Fibroblast of peridontal ligament (primary cell): ENCODE results near the gene SPNS1.
A peak's percentile ranks its signal among the peaks of the same experiment; 100 is the strongest.
"Not testable (repeated sequence)": the region's sequence is repeated elsewhere in the genome, so short reads cannot be mapped to it uniquely, and the experiment has no call there.

ENCODE experiments used
- DNase-seq: peaks from one replicate; pipeline ENCODE4 v3.0.0-alpha.2; 2010; ENCODE audit errors: extremely low read depth

Gene SPNS1

GRCh38 chr16:28974437-28975157, at the start of gene SPNS1:
TSS of gene SPNS1 (plus strand) at chr16:28974778. CDS start at chr16:28975152, 374 bp downstream.
- peak; percentile 96 for DNase-seq

GRCh38 chr16:28925386-28926228, 49.0 kb upstream of the SPNS1 start:
- DNase-seq = peak; percentile 77

DNA sequence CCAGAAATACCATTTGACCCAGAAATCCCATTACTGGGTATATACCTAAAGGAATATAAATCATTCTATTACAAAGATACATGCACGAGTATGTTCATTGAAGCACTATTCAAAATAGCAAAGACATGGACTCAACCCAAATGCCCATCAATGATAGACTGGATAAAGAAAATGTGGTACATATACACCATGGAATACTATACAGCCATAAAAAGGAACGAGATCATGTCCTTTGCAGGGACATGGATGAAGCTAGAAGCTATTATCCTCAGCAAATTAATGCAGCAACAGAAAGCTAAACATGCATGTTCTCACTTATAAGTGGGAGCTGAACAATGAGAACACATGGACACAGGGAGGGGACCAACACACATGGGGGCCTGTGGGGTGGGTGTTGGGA, 48.3 kb upstream of the SPNS1 start:
- not testable (repeated sequence) for DNase-seq

- no peak for DNase-seq
Observed at GRCh38 chr16:28927815-28928214, 46.8 kb upstream of the SPNS1 start.

DNA sequence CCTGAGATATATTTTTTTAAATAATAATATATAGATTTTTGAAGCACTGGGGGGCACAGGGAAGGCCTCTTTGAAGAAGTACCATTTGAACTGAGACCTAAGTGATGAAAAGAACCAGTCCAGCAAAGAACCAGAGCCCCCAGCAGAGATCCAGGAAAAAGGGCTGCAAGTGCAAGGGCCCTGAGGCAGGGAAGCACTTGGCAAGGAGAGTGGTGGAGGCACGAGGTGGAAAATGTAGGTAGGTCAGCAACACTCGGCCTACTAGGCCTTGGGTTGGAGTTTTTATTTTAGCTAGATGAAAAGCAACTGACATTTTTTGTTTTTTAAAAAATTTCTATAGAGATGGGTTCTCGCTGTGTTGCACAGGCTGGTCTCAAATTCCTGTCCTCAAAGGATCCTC, 44.4 kb upstream of the SPNS1 start:
- no peak for DNase-seq

GRCh38 chr16:28930652-28931051, 43.9 kb upstream of the SPNS1 start:
- no peak for DNase-seq

DNA sequence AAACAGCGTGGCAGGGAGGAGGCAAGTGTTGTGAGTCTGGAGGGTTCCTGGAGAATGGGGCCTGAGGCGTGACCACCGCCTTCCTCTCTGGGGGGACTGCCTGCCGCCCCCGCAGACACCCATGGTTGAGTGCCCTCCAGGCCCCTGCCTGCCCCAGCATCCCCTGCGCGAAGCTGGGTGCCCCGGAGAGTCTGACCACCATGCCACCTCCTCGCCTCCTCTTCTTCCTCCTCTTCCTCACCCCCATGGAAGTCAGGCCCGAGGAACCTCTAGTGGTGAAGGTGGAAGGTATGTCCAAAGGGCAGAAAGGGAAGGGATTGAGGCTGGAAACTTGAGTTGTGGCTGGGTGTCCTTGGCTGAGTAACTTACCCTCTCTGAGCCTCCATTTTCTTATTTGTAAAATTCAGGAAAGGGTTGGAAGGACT, 42.8 kb upstream of the SPNS1 start, which contains the start of gene CD19:
Gene CD19 (plus strand): TSS at position 171 of the 425 bp plus-strand sequence. CDS start 30 bp downstream, at position 201.
- no peak for DNase-seq

DNA sequence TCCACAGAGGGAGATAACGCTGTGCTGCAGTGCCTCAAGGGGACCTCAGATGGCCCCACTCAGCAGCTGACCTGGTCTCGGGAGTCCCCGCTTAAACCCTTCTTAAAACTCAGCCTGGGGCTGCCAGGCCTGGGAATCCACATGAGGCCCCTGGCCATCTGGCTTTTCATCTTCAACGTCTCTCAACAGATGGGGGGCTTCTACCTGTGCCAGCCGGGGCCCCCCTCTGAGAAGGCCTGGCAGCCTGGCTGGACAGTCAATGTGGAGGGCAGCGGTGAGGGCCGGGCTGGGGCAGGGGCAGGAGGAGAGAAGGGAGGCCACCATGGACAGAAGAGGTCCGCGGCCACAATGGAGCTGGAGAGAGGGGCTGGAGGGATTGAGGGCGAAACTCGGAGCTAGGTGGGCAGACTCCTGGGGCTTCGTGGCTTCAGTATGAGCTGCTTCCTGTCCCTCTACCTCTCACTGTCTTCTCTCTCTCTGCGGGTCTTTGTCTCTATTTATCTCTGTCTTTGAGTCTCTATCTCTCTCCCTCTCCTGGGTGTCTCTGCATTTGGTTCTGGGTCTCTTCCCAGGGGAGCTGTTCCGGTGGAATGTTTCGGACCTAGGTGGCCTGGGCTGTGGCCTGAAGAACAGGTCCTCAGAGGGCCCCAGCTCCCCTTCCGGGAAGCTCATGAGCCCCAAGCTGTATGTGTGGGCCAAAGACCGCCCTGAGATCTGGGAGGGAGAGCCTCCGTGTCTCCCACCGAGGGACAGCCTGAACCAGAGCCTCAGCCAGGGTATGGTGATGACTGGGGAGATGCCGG, 42.0 kb upstream of the SPNS1 start:
- DNase-seq = no peak

DNA sequence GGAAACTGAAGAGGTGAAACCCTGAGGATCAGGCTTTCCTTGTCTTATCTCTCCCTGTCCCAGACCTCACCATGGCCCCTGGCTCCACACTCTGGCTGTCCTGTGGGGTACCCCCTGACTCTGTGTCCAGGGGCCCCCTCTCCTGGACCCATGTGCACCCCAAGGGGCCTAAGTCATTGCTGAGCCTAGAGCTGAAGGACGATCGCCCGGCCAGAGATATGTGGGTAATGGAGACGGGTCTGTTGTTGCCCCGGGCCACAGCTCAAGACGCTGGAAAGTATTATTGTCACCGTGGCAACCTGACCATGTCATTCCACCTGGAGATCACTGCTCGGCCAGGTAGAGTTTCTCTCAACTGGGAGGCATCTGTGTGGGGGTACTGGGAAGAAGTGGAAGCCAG, 41.4 kb upstream of the SPNS1 start:
- no peak for DNase-seq

DNA sequence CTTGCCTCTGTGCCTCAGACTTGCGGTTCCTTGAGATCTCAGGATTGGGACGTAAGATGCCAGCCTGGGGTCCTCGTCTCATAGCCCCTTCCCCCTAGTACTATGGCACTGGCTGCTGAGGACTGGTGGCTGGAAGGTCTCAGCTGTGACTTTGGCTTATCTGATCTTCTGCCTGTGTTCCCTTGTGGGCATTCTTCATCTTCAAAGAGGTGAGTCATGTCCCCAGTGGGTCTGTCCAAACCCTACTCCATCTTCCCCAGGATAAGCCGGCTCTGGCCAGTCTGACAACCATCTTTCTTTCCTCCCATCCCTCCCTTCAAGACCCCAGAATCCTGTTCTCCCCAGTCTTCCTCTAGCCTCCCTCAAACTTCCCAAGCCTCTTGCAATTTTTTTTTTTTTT, 39.2 kb upstream of the SPNS1 start:
- no peak for DNase-seq

DNA sequence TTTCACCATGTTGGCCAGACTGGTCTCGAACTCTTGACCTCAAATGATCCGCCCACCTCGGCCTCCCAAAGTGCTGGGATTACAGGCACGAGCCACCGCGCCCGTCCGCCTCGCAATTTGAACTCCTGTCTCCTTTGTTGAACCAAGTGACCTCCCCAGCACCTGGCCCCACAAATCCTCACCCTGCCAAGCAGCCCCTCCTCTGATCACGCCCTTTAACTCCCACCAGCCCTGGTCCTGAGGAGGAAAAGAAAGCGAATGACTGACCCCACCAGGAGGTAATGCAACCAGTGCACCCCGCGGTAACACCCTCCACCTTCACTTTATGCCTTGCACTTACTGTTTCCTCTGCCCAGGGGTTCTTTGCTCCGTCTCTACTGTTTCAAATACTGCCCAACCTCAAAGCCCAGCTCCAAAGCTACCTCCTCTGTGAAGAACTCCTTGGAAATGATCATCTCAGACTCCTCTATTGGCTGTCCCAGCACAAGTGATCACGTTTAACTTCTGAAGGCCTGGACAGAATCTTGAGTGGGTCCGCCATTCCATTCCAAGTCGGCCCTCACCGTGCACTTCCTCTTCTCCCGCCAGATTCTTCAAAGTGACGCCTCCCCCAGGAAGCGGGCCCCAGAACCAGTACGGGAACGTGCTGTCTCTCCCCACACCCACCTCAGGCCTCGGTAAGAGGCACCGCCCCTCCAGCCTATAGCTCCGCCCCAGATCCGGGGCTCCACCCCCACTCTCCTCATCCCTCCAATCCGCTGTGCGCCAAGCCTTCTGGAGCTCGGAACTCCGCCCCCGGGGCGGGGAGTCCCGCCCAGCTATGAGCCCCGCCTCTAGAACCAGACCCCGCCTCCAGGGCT, 38.4 kb upstream of the SPNS1 start:
- peak; percentile 55 for DNase-seq

- no peak for DNase-seq
Observed at GRCh38 chr16:28936784-28937155, 37.8 kb upstream of the SPNS1 start.

DNA sequence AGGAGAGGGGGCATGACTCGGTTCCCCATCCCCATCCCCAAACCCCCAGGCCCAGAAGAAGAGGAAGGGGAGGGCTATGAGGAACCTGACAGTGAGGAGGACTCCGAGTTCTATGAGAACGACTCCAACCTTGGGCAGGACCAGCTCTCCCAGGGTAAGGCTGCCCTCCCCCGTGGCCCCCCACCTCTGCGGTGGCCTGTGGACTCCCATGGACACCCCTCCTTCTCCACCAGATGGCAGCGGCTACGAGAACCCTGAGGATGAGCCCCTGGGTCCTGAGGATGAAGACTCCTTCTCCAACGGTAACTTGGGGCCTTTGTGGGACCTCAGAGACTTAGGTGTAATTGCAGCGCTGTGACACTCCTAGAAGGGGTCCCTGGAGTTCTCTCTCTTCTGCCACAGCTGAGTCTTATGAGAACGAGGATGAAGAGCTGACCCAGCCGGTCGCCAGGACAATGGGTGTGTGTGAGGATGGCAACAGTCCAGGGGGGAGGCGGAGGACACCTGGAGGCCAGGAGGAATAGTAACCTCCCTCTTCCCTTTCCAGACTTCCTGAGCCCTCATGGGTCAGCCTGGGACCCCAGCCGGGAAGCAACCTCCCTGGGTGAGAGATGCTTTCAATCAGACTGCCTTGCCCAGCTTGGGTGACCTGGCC, 37.2 kb upstream of the SPNS1 start:
- no peak for DNase-seq

DNA sequence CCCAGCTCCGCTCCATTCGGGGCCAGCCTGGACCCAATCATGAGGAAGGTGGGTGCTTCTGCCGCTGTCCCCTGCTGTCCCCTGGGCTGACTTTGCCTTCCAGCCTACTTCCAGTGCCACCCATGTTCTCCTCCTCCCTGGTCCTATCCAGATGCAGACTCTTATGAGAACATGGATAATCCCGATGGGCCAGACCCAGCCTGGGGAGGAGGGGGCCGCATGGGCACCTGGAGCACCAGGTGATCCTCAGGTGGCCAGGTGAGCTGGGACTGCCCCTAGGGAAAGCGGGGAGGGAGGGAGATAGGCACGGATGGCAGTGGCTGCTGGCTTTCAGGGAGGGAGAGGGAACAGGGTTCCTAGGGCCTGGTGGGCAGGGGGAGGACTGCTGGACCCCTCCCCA, 35.9 kb upstream of the SPNS1 start:
- DNase-seq = no peak

DNA sequence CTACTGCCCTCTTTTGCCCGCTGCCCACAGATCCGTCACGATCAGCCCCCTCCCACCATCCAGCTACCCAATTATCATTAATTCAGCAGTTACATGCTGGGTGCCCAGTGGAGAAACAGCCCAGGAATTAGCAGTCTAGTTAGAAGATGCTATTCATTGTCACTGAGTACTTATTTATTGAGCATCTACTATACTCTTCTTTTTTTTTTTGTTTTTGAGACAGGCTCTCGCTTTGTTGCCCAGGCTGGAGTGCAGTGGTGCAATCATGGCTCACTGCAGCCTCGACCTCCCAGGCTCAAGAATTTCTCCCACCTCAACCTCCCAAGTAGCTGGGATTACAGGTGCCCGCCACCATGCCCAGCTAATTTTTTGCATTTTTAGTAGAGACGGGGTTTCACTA, 34.8 kb upstream of the SPNS1 start:
- not testable (repeated sequence) for DNase-seq

- no peak for DNase-seq
Observed at GRCh38 chr16:28943281-28943680, 31.3 kb upstream of the SPNS1 start.

DNA sequence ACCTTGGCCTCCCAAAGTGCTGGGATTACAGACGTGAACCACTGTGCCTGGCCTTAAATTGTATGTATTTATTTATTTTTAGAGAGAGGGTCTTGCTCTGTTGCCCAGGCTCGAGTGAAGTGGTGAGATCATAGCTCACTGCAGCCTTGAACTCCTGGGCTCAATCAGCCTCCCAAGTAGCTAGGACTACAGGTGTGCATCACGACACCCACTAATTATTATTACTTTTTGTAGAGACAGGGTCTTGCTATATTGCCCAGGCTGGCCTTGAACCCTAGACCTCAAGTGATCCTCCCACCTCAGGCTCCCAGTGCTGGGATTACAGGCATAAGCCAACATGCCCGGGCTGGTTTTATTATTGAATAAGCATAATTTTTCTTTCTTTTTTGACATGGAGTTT, 27.9 kb upstream of the SPNS1 start:
- no peak for DNase-seq

DNA sequence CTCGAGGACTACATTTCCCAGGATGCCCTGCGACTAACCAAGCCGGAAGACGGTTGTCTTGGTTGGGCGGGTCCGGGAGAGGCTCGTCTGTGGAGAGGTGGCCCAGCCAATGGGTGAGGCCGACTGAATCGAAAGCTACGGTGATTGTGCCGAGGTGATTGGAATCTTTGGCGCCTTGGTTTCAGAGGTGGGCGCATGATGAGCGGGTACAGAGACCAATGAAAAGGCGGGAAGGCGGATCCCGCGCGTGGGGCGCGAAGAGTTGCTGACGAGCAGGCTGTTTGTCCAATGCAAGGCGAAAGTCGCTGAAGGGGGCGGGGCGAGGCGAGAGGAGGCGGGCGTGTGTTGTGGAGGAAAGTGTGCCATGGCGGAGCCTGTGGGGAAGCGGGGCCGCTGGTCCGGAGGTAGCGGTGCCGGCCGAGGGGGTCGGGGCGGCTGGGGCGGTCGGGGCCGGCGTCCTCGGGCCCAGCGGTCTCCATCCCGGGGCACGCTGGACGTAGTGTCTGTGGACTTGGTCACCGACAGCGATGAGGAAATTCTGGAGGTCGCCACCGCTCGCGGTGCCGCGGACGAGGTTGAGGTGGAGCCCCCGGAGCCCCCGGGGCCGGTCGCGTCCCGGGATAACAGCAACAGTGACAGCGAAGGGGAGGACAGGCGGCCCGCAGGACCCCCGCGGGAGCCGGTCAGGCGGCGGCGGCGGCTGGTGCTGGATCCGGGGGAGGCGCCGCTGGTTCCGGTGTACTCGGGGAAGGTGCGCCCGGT, 23.7 kb upstream of the SPNS1 start, which contains the start of gene NFATC2IP:
Gene NFATC2IP (plus strand): TSS at position 290 of the 762 bp plus-strand sequence. CDS start 75 bp downstream, at position 365.
- DNase-seq = peak; percentile 100

DNA sequence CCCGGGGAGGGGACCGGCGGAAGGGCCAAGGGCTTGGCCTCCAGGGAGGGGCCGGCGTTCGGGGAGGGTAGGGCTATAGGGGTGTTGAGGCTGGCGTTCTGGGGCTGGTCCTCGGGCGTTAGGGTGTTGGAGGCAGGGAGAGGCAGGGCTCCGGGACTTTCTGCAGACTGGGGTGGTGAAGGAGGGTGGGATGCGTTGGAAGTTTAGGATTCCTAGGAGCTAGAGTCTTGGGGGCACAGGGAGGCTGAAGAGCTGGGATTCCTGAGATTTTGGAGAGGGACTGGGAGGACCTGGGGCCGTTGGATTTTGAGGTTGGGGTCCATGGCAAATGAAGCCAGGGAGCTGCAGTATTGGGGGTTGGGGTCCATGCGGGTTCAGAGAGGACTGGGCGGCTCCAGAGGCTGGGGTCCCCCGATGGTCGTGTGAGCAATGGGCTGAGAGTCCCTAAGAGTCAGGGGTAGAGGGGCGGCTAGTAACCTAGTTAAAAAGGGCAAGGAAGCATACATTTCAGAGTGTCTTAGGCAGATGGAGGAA, 23.1 kb upstream of the SPNS1 start:
- DNase-seq = no peak

DNA sequence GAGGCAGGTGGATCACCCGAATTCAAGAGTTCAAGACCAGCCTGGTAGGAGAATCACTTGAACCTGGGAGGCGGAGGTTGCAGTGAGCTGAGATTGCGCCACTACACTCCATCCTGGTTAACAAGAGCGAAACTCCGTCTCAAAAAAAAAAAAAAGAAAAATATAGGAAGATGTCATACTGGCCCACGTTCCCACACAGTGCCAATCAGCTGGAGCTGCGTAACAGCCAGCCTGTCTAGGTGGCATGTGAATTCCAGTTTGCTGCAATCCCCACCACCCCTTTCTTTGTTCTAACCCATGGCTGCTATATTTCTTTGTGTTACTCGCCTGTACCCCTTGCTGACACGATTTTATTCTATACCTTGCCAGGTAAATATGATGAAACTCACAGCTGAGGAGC, 16.4 kb upstream of the SPNS1 start:
- DNase-seq = no peak
